ENCODE results near the gene SERPINF2.
"Not testable (repeated sequence)": the region's sequence is repeated elsewhere in the genome, so short reads cannot be mapped to it uniquely, and the experiment has no call there.

The SERPINF2 gene

GRCh38 chr17:1716912-1717695 is 25.6 kb upstream of the SERPINF2 start:
- TF ChIP-seq CTCF (IDR thresholded peaks at IDR 0.05; ENCODE audit: insufficient read depth, low read depth, low read length, missing control alignments): no peak
- DNase-seq (ENCODE audit: low read depth): peak; percentile 99
- peak overlapping the region; percentile 71 for H3K4me3 ChIP-seq (ENCODE audit: low read depth, low read length)

- TF ChIP-seq CTCF (IDR thresholded peaks at IDR 0.05; ENCODE audit: insufficient read depth, low read depth, low read length, missing control alignments): no peak
- no peak for DNase-seq (ENCODE audit: low read depth)
- H3K4me3 ChIP-seq (ENCODE audit: low read depth, low read length): peak overlapping the region; percentile 71
Measured at GRCh38 chr17:1718362-1719165, 24.1 kb upstream of the SERPINF2 start.

GRCh38 chr17:1720856-1721386 is 21.8 kb upstream of the SERPINF2 start:
- no peak overlapping the region for H3K4me3 ChIP-seq (ENCODE audit: low read depth, low read length)
- TF ChIP-seq CTCF (IDR thresholded peaks at IDR 0.05; ENCODE audit: insufficient read depth, low read depth, low read length, missing control alignments): peak; percentile 99
- DNase-seq (ENCODE audit: low read depth): peak; percentile 86

GRCh38 chr17:1722022-1722421 is 20.6 kb upstream of the SERPINF2 start:
- peak; percentile 83 for DNase-seq (ENCODE audit: low read depth)

GRCh38 chr17:1724351-1724868 is 18.3 kb upstream of the SERPINF2 start, which contains the start of gene WDR81:
Gene WDR81 (plus strand): TSS chr17:1724704. CDS start chr17:1724960, 256 bp downstream.
- peak within 1 kb of the TSS; percentile 84 for H3K4me3 ChIP-seq (ENCODE audit: low read depth, low read length)
- peak; percentile 95 for DNase-seq (ENCODE audit: low read depth)
- no peak for TF ChIP-seq CTCF (IDR thresholded peaks at IDR 0.05; ENCODE audit: insufficient read depth, low read depth, low read length, missing control alignments)

More at GRCh38 chr17:1722022-1722421, 20.6 kb upstream of the SERPINF2 start:
- H3K4me3 ChIP-seq (ENCODE audit: low read depth, low read length): not testable (repeated sequence)

GRCh38 chr17:1724869-1725641 is 17.6 kb upstream of the SERPINF2 start:
- H3K4me3 ChIP-seq (ENCODE audit: low read depth, low read length): peak overlapping the region; percentile 84
- no peak for DNase-seq (ENCODE audit: low read depth)
- TF ChIP-seq CTCF (IDR thresholded peaks at IDR 0.05; ENCODE audit: insufficient read depth, low read depth, low read length, missing control alignments): no peak
